Activated CD4-positive, alpha-beta T cell treated with anti-CD3 and anti-CD28 coated beads, Interleukin-2, Interleukin-4, amounts not matched to agents 100 ng/mL and 50 ng/mL, durations not matched to agents 16 hours and 8 hours (primary cell): ENCODE results near the gene DPM2.
A peak's percentile ranks its signal among the peaks of the same experiment; 100 is the strongest.

Experiments
- DNase-seq: peaks from one replicate; pipeline ENCODE4 v3.0.0-alpha.2; 2020; ENCODE audit warnings: low spot score

DPM2 gene

DNA sequence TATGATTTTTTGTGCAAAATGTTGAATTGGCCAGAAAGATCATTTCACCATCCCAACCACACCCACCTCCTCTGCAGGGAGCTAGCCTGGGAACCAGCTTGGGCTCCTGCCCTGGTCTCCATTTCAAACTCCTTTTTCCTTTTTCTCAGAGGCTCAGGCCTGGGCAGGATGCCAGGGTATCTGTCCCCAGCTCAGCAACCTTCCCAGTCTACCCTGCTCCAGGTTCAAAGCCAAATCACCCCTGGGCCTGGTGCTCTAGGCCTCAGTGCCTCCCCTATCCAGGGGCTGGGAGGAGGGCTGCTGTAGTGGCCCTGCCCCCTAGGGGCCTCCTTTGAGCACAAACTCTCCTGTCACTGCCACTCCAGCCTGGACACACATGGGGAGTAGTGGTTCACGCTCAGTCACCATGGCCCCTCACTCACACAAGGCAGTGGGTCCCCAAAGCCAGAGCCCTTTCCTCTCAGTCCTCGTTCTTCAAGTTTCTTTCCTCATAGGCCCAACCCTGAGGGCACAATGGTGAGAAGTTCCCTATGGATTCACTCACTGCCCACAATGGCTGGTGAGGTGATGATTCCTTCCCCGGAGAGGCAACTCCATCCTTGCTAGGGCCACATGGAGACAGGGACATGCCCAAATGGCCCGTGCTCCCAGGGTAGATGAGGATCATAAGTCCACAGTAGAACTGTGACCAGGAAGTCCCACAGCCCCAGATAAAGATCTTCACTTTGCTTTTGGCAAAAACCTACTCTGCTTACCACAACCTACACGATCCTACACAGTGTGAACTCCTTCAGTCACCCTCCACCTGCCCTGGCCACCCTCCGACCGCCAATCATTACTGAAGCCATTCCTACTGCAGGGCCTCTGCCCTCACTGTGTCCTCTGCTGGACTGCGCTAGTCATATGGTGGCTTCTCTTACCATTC, 19.2 kb downstream of the DPM2 start:
- no peak for DNase-seq

DNA sequence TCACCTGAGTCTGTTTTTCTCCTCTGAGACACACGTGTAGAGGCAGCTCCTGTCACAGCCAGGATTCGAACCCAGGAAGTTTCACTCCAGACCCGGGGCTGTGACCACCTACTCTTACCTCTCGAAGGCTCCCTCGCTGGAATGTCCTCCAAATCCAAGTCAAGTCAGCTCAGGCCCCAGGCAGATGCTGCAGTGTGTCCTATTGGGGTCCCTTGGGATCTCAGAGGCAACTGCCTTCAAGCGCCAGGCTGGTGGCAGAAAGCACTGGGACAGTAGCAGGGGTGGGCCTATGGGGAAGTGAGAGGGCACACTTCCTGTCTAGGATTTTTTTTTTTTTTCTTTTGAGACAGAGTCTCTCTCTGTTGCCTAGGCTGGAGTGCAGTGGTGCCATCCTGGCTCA, 20.1 kb downstream of the DPM2 start:
- DNase-seq: no peak

DNA sequence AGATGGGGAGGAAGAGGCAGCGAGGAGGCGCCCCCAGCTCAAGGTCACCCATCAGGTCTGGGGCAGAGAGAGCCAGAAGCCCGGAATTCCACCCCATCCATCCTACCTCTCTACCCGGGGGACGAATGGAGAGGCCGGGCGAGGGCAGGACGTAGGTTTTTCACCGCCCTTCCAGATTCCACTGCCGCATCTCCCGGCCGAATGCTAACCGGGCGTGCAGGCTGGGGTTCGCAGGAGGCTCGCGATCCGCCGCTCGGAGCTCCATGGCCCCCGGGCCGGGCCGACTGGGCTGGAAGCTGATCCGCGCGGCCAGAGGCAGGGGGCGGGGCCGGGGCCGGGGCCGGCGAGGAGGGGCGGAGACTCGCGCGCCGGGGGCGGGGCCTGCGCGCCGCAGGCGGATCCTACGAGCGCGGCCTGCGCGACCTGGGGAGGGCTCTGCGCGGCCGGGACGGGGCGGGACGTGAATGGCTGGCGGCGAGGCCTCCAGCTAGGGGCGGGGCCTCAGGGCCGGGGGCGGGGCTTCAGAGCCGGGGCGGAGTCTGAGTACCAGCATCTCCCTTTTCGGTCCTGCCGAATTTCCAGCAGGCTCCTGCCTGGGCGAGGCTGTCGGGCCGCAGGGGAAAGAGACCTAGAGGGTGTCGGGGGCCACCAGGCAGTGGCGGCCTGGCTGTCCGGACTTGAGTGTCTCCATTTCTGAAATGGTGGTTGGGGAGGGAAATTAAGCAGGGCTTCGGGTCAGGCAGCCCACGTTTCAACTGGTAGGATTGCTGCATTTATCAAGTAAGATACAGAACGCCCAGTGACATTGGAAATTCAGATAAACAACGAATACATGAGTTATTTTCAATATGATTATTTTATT, 20.7 kb downstream of the DPM2 start, which contains the start of gene ST6GALNAC4:
TSS of gene ST6GALNAC4 (minus strand) at position 322 of the 862 bp plus-strand sequence. CDS start 622 bp downstream, outside the sequence.
- peak; percentile 95 for DNase-seq

DNA sequence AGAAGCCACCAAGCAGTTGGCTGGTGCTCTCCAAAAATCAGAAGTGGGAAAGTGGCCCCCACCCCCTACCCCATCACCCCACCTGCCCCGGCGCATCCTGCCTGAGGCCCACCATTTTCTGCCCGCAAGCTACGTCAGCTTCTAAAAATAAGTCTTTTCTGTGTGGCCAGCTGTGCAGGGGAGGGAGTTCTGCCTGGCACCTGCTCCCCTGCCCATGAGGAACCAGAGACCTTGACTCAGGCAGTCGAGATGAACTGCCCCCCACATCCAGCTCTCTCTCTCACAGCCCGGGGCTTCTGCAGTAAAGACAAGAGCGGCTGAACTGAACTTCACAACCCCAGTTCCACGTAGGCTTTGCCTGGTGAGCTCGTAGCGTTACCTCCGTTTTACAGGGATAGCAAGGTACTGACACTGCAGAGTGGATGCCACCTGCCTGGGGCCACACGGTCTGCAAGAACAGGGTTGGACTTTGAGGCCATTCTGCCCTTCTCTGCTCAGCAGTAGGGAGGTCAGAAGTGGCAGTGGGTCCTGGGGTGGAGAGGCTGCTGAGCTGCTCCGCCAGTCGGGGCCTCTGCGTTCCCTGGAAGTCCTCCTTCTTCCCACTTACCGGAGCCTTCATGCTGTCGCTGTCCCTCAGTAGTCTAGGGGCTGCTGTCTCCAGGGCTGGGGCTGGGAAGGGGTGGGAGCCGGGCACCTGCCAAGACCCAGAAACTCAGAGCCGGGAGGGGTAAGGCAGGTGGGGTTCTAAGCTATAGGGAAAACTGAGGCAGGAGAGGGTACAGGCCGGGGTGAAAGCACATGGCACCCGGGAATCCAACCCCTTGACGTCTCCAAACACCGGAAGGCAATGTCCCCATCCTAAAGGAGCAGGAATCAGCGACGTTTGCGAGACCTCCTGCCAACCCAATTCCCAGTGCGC, 21.6 kb downstream of the DPM2 start:
- no peak for DNase-seq

DNA sequence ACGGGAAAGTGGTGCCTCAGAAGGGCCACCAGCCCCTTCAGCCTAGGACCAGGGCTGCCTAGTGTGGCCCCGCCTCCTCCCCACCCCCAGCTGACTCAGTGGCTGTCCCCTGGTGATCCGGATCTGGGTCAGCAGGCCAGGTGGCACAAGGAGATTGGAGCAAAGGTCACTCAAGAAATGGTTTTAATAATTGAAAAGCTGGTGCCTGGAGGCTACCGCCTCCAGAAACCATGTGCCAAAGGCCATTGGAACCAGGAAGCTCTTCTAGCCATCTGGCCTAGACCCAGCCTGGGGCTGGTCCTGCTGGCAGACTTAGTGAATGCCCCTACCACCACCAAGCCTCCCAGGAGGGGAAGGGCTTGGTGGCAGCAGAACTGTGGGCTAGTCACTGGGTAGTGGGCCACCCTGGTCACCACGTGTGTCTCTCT, 22.3 kb downstream of the DPM2 start:
- DNase-seq: no peak

DNA sequence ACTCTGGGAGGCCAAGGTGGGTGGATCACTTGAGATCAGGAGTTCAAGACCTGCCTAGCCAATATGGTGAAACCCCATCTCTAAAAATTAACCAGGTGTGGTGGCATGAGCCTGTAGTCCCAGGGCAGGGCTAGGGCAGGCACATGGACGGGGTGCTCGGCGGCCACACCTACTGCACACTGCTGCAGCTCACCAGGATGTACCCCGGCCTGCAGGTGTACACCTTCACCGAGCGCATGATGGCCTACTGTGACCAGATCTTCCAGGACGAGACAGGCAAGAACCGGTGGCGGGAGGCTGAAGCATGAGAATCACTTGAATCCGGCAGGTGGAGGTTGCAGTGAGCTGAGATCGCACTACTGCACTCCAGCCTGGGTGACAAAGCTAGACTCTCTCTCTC, 24.0 kb downstream of the DPM2 start:
- DNase-seq: no peak

DNA sequence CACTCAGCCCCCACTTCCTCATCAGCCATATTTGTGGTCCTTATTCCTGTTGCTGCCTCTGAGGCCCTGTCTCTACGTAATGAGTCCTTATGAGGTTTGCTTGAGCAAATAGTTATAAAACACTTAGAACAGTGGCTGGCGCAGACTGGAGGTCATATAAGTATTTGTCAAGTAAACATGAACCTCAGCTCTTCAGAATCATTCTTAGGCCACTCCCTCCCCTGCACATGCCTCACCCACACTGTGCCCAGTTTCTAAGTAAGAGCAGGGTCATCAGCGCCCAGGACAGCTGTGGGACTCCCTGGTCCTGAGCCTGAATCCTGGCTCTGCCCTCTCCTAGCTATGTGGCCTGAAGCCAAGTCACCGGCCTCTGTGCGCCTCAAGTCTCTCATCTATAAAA, 24.8 kb downstream of the DPM2 start:
- no peak for DNase-seq

DNA sequence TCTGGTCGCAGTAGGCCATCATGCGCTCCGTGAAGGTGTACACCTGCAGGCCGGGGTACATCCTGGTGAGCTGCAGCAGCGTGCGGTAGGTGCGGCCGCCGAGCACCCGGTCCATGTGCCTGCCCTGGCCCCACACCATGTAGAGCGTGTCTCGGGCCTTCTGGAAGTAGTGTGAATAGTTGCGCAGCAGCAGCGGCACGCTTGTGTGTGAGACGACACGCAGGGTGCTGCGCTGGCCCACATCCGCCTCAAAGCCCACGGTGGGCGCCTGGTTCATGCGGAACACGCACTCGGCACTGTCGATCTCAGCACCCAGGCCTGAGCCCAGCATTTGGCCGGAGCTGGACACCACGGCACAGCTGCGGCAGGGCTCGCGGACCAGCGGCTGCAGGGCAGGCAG, 25.4 kb downstream of the DPM2 start:
- no peak for DNase-seq

DNA sequence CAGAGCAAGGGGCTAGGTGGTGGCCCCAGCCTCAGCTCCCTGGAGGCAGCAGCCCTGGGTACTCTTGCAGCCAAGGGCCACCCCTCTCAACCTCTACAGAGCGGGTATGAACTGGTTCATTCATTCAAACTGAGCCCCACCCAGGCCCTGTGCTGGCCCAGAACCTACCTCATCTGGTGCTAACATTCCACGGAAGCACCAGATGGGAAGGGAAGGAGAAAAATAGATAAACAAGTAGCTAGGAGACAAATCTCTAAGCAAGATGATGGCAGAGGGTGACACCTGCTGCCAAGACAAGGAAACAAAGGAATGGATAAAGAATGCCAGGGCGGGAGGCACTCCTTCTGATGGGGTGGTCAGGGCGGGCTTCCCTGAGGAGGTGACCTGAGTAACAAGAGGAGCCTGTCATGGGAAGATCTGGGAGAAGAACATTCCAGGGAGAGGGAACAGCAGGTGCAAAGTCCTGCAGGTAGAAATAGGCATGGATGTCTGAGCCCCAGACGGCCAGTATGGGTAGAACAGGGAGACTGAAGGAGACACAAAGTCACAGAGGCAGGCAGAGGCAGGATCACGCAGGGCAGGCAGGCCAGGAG, 26.9 kb downstream of the DPM2 start:
- DNase-seq: no peak

DNA sequence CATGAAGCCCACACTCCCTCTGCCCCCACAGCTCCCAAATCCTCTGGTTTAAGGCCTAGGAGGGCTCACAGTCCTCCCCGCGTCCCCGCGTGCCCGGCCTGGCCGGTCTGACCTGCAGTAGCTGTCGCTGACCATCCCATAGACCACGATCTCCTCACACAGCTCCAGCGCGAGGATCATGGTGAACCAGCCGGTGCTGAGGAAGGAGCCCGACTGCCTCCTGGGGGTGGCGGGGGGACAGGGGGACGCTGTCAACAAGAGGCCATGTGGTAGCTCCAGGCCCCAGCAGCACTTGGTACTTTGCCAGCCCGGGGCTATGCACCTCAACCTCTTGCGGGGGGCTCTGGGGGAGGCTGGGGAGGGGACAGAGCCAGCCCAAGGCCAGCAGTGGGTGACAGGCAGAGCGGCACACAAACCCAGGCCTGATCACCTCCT, 27.8 kb downstream of the DPM2 start:
- no peak for DNase-seq

DNA sequence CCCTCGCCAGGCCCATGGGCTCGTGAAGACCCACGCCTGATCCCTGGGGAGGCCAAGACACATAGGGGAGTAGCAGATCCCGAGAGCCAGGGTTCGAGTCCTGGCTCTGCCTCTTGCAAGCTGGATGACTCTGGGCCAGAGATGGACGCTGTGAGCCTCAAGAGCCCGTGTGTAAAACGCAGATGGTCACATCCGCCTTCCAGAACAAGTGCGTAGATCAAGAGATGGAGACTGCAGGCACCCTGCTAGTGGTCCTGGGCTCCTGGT, 29.1 kb downstream of the DPM2 start:
- DNase-seq: no peak

DNA sequence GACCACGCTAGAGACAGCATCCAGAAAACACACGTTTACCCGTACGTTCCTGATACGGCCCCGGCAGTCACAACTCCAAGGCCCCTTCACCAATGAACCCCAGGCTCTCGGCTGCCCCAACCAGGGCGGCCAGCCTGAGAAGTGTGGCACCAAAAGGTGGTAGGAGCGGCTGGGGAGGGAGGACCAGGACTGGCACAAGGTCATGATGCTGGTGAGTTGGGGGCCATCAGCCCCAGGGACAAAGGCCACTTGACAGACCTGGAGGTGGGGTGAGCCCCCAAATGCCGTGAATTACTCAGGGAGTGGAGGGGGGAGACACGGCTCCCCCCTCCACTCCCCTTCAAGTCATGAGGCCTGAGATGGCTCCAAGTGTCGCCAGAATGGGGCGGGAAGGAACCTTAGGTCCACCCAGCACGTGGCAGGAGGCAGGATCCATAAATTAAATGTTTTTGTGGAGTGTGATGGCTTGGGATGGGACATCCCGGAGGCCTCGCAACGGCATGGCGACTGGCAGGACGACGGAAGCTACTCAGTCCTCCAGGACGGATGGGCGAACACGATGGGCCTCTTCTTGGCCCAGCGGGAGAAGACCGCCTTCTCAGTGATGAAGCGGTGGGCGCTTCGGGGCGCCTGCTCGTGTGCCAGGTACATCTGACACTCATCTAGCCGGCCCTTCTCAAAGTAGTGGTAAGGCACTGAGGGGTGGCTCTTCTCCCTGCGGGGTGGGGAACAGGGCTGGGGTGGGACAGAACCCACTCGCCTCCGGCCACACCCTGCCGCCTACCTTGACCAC, 29.6 kb downstream of the DPM2 start:
- DNase-seq: no peak

DNA sequence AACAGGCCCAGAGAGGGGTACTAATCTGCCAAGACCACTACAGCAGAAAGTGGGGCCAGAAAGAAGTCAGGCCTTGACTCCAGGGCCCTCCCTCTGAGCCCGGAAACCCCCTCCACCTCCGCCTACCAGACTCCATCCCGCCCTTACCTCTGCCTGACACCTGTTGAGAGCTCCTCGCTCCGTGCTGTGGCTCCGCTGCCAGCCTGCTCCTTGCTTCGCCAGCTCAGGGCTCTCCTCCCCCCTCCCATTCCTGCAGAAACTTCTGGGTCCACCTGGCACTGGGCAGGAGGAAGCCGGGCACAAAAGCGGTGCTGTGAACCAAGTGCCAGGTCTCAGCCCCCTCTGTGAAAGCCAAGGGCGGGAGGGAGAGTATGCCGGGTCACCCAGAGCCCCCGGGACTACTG, 31.9 kb downstream of the DPM2 start:
- DNase-seq: no peak

DNA sequence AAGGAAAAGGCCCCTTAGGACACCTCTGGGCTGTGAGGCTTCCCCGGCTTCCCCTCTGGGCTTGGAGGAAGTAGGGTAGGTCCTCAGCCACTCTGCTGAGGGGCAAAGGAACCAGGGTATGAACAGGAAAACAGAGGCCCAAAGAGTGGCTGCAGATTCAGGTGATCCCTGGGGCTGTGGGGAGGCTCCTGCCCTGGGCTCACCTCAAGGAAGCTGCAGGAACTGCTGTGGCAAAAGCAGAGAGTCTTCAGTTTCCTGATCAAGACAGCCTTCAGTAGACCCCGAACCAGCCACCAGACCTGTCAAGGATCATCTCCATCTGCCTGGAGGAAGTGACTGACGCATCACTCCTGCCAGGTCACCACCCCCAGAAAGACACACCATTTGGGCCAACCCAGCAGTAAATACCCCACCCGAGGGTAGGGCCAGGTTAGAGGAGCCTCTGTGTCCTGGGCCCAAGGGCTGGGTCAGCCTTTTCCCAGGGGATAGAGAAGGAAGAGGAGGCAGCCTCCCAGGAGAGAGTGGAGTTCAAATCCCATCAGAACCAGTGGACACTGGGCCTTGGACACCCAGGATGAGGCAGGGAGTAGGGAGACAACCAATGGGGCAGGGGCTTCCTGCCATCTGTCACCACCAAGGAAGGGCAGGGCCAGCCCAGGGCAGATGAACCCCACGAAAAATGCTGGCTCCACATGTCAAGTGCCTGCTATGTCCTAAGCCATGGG, 32.5 kb downstream of the DPM2 start:
- peak; percentile 69 for DNase-seq

DNA sequence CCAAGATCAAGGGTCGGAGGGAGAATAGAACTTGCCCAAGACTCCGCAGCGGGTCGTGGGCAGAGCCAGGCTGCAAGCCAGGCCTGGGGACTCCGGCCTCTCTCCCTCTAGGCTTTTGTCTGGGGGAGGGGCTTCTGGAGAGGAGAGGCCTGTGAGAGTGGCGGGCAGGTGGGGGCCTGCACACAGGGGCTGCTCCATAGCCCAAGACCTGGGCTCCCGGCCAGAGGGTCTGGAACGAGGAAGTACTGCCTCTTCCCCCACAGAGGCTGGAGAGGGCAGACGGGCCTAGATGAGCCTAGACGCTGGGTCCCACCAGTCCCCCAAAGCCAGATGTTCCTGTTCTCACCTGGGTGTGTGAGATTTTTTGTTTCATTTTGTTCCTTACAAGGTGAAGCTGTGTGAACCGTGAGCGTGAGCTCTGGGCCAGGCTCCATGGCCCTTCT, 33.1 kb downstream of the DPM2 start:
- DNase-seq: no peak

DNA sequence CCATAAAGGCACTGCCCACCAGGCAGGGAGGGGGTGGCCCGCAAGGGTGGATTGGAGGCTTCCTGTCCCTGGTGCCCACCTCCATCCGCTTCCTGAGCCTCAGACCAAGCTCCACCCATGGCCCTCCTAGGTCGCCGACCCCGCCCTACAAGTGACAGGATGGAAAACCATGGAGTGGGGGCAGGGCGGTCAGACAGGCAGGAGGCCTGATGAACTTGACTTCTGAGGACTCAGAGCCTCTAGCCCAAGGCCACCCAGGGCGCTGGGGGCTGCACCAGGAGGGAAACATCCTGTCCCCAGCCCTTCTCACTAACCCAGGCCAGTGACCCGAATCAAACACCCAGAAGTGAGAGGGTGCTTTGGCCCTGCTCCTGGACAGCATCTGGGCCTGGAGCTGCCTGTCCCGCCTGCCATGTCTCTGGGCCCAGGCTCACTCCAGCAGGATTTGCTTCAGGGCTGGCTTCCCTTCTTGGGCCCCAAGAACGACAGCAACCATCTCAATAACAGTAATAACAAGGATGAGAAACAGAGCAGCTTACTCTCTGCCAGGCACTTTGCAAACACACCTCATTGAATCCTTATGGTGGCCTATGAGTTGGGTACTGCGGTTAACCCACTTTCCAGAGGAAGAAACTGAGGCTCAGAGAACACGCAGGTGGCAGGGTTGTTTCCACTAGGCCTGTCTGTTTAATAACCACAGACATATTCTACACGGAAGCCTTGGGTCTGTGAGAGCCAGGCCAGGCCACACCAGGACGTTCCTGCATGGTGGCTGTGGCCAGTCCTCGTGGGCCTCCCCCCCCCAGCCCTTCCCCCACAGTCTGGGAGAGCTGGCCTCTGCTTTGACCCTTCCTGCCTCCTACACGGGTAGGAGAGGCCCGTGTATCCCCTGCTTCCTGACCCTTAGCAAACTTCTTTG, 33.8 kb downstream of the DPM2 start:
- DNase-seq: peak; percentile 87

DNA sequence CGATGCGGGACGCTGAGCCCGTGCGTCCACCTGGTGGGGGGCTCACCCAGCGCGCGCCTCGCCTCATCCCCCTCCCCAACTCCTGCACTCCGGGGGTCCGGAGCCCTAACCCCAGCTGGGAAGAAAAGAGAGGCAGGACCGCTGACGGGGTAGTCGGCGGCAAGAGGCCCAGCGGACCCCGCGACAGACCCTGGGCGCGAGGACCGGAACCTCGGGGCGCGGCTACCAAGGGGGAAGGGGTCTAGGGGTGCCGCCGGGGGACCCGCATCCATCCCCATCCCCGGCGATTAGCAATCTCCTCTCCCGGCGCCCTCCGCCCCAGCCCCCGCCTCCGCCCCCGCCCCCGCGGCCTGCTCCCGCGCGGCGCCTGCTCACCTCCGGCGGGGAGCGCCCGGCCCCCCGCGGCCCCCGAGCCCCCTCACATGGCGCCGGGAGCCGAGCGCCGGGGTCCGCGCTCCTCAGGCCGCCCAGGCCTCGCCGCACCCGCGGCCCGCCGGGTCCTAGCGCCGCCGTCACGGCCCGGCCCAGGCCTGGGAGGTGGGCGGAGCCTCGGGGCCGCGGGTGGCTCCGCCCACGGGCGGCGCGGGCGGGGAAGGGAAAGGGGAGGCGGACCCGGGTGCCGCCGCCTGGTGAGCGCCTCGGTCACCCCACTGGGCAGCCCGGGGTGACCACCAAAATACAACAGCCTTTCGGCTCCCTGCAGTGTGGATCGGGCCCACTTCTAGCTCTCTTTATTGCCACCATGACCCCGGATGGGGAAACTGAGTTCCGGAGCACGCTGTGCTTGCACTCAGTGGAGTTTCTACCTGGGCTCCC, 38.3 kb downstream of the DPM2 start, which contains the start of gene ST6GALNAC6:
TSS of gene ST6GALNAC6 (minus strand) at position 476 of the 816 bp plus-strand sequence. CDS start 1,622 bp downstream, outside the sequence.
- peak; percentile 73 for DNase-seq
